ENCODE results near the gene NDUFB10.
"Not testable (repeated sequence)": the region's sequence is repeated elsewhere in the genome, so short reads cannot be mapped to it uniquely, and the experiment has no call there.

Gene NDUFB10

GRCh38 chr16:1959269-1960039 lies at the start of gene NDUFB10:
Gene NDUFB10, plus strand, starts transcription at chr16:1959538. Its CDS starts 87 bp downstream, at chr16:1959625.
- peak; percentile 95 for DNase-seq

GRCh38 chr16:1909561-1910231 lies 49.6 kb upstream of the NDUFB10 start:
- DNase-seq, result no peak

GRCh38 chr16:1911467-1912214 lies 47.7 kb upstream of the NDUFB10 start:
- DNase-seq, result no peak

GRCh38 chr16:1912215-1912543 lies 47.2 kb upstream of the NDUFB10 start:
- no peak for DNase-seq

- no peak for DNase-seq
Observed at GRCh38 chr16:1913327-1914083, 45.8 kb upstream of the NDUFB10 start.

- DNase-seq, result no peak
Observed at GRCh38 chr16:1914084-1914608, 45.2 kb upstream of the NDUFB10 start.

- no peak for DNase-seq
Observed at GRCh38 chr16:1914988-1915387, 44.4 kb upstream of the NDUFB10 start.

GRCh38 chr16:1915732-1916639 lies 43.4 kb upstream of the NDUFB10 start:
- DNase-seq, result no peak

GRCh38 chr16:1916640-1916990 lies 42.7 kb upstream of the NDUFB10 start:
- DNase-seq, result no peak

GRCh38 chr16:1917056-1917664 lies 42.2 kb upstream of the NDUFB10 start:
- DNase-seq, result no peak

- no peak for DNase-seq
Observed at GRCh38 chr16:1917665-1918350, 41.5 kb upstream of the NDUFB10 start.

- no peak for DNase-seq
Observed at GRCh38 chr16:1918351-1919326, 40.7 kb upstream of the NDUFB10 start, which contains the start of gene HS3ST6. Gene HS3ST6, minus strand, starts transcription at chr16:1918415. Its CDS starts 92 bp downstream, at chr16:1918323.

GRCh38 chr16:1919327-1919998 lies 39.9 kb upstream of the NDUFB10 start:
- no peak for DNase-seq

- DNase-seq, result not testable (repeated sequence)
Observed at GRCh38 chr16:1920122-1920521, 39.2 kb upstream of the NDUFB10 start.

- peak; percentile 40 for DNase-seq
Observed at GRCh38 chr16:1920727-1921171, 38.6 kb upstream of the NDUFB10 start.

- DNase-seq, result no peak
Observed at GRCh38 chr16:1922357-1922756, 37.0 kb upstream of the NDUFB10 start.

GRCh38 chr16:1923299-1924034 lies 35.9 kb upstream of the NDUFB10 start:
- no peak for DNase-seq

- no peak for DNase-seq
Observed at GRCh38 chr16:1924095-1924494, 35.2 kb upstream of the NDUFB10 start.
